ENCODE results near the gene TRAF3IP1. TPM values are rescaled to one million over a fixed set of nuclear protein-coding genes. Genes with fewer than 3 reads are reported as not detected.
A peak's percentile ranks its signal among the peaks of the same experiment; 100 is the strongest.
"Not testable (repeated sequence)": the region's sequence is repeated elsewhere in the genome, so short reads cannot be mapped to it uniquely, and the experiment has no call there.

Gene TRAF3IP1
- total and polyA plus RNA-seq, 4 donors, result 14.4 to 21.5 (median 18.4) TPM

DNA sequence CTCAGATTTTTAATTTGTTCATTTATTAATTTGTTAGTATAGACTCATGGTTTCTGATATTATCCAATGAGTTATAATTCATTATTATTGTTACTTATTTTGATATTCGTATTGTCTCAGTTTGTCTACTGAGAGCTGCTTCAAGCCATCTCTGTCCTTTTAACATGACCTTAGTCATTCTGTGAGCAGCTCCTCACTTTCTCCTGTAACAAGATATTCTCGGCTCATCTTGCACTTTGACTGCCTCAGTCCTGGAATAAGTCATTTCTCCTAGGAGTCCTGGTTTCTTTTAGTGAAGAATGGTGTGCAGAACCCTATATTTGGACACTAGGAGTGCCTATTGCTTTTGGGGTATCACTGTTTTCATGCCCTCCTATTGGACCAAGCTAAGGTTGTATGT is 119.6 kb downstream of the TRAF3IP1 start:
- no peak for ATAC-seq (ENCODE audit: low FRiP score)

DNA sequence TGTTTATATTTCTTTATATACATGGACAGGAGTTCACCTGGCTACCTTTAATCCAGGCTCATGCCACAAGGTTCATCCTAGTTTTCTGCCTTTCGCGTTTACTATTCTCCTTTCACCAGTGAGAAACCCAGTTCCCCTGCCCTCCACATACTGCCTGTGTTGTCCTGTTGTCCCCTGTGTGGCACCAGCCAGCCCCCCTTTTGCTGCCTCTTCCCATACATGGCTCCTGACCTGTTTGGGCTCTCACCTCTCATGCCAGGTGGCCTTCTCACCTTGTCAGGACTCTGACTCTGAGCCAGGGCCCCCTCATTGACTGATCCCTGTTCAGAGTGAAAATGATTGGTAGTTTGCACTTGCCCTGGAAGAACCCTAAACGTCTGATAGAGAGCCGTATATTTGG is 120.0 kb downstream of the TRAF3IP1 start:
- no peaks in the 10 kb centered on the region for H3K27me3 ChIP-seq (ENCODE audit: control insufficient read depth in 1 of 2, insufficient read depth in 2 of 2, low read length in 1 of 2)
- 85 to 90% methylated on average over 4 of the region's 4 CpGs for WGBS, 2 donors
- ATAC-seq (ENCODE audit: low FRiP score), result no peak
- no peak overlapping the region for H3K27ac ChIP-seq (ENCODE audit: low read depth in 1 of 2, low read length in 2 of 2)
- intact Hi-C loops (cut with DNase I), result no loop called here
- no peak overlapping the region for H3K4me3 ChIP-seq (ENCODE audit: low read length in 2 of 2)
- peaks cover 0 to 5% of the 10 kb centered on the region in 2 donors for H3K36me3 ChIP-seq (ENCODE audit: control insufficient read depth in 1 of 2, insufficient read depth in 2 of 2, low read length in 1 of 2)
- no peaks in the 10 kb centered on the region for H3K9me3 ChIP-seq (ENCODE audit: control insufficient read depth, low read length)
- H3K4me1 ChIP-seq (ENCODE audit: control insufficient read depth in 1 of 2, insufficient read depth in 2 of 2, low read length in 2 of 2), result no peaks in the 10 kb centered on the region
- DNase-seq, result no peak

More for the DNA sequence above, 119.6 kb downstream of the TRAF3IP1 start:
- Histone ChIP-seq H3K4me3 (ENCODE audit: low read length in 2 of 2) (peak overlapping the region in 1 of 2 donors; percentile 17), H3K4me1 (ENCODE audit: control insufficient read depth in 1 of 2, insufficient read depth in 2 of 2, low read length in 2 of 2) (no peaks in the 10 kb centered on the region), H3K27ac (ENCODE audit: low read depth in 1 of 2, low read length in 2 of 2) (peak overlapping the region in 1 of 2 donors; percentile 26), H3K36me3 (ENCODE audit: control insufficient read depth in 1 of 2, insufficient read depth in 2 of 2, low read length in 1 of 2) (peaks cover 0 to 4% of the 10 kb centered on the region in 2 donors), H3K9me3 (ENCODE audit: control insufficient read depth, low read length) (no peaks in the 10 kb centered on the region), H3K27me3 (ENCODE audit: control insufficient read depth in 1 of 2, insufficient read depth in 2 of 2, low read length in 1 of 2) (no peaks in the 10 kb centered on the region)
- 49 to 60% methylated on average over 2 of the region's 2 CpGs for whole genome bisulfite sequencing, 2 donors
- intact Hi-C loops (cut with DNase I), result no loop called here
- no peak for DNase-seq

DNA sequence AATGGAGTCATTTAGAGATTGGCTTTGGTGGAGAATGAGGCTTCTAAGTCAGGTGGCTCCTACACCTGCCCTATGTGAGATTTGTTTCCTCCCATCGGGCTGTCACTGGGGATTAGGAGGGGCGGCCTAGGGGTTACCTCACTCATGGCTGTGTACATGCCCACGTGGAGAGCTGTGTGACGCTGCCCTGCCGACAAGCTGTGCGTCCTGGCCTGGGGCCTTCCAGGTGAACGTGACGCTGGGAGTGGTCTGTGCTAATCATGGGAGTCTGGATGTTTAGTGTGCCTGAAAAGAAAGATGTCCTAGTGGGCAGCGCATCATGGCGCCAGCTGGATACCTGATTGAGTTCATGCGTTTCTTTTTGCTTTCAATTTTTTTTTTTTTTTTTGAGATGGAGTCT is 120.4 kb downstream of the TRAF3IP1 start:
- no peak for DNase-seq
- Histone ChIP-seq H3K9me3 (ENCODE audit: control insufficient read depth, low read length) (no peaks in the 10 kb centered on the region), H3K36me3 (ENCODE audit: control insufficient read depth in 1 of 2, insufficient read depth in 2 of 2, low read length in 1 of 2) (peaks cover 0 to 2% of the 10 kb centered on the region in 2 donors), H3K27ac (ENCODE audit: low read depth in 1 of 2, low read length in 2 of 2) (no peak overlapping the region), H3K27me3 (ENCODE audit: control insufficient read depth in 1 of 2, insufficient read depth in 2 of 2, low read length in 1 of 2) (no peaks in the 10 kb centered on the region), H3K4me1 (ENCODE audit: control insufficient read depth in 1 of 2, insufficient read depth in 2 of 2, low read length in 2 of 2) (no peaks in the 10 kb centered on the region), H3K4me3 (ENCODE audit: low read length in 2 of 2) (no peak overlapping the region)
- no peak for ATAC-seq (ENCODE audit: low FRiP score)
- WGBS, 2 donors, result 95 to 97% methylated on average over 11 of the region's 11 CpGs
- intact Hi-C loops (cut with DNase I), result no loop called here

DNA sequence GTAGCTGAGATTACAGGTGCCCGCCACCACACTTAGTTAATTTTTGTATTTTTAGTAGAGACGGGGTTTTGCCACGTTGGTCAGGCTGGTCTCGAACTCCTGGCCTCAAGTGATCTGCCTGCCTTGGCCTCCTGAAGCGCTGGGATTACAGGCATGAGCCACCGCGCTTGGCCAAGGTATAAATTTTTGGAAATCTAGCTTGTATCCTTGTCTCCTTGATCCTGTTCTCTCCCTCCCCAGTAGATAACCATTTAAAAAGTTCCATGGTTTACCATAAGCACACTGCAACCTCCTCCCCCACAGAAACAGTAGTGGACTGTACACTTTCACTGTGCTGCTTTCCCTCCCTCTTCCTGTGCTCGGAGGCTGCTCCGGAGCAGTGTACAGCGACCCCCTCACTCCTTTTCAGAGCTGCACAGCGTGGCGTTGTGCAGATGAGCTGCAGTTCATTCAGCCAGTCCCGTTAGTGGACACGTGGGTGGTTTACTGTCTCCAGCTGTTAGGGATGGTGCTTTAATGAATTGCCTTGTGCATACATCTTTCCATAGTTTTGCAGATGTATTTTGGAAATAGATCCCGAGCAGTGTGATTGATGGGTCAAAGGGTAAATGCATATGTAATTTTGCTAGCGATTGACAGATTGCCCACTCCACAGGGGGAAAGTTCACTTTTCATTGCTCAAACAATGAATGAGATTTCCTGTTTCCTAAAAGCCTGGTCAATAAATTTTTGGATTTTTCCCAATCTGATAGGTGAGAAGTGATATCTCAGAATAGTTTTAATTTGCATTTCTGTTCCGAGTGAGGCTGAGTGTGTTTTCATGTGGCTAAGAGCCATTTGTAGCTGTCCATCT is 121.2 kb downstream of the TRAF3IP1 start:
- Histone ChIP-seq H3K4me3 (ENCODE audit: low read length in 2 of 2) (no peak overlapping the region), H3K27me3 (ENCODE audit: control insufficient read depth in 1 of 2, insufficient read depth in 2 of 2, low read length in 1 of 2) (no peaks in the 10 kb centered on the region), H3K27ac (ENCODE audit: low read depth in 1 of 2, low read length in 2 of 2) (no peak overlapping the region), H3K36me3 (ENCODE audit: control insufficient read depth in 1 of 2, insufficient read depth in 2 of 2, low read length in 1 of 2) (peaks cover 3 to 8% of the 10 kb centered on the region in 2 donors), H3K9me3 (ENCODE audit: control insufficient read depth, low read length) (no peaks in the 10 kb centered on the region), H3K4me1 (ENCODE audit: control insufficient read depth in 1 of 2, insufficient read depth in 2 of 2, low read length in 2 of 2) (no peaks in the 10 kb centered on the region)
- DNase-seq (no peak), ATAC-seq (ENCODE audit: low FRiP score) (peak; percentile 30)
- 72 to 76% methylated on average over 17 of the region's 17 CpGs for WGBS, 2 donors
- intact Hi-C loops (cut with DNase I), result no loop called here

DNA sequence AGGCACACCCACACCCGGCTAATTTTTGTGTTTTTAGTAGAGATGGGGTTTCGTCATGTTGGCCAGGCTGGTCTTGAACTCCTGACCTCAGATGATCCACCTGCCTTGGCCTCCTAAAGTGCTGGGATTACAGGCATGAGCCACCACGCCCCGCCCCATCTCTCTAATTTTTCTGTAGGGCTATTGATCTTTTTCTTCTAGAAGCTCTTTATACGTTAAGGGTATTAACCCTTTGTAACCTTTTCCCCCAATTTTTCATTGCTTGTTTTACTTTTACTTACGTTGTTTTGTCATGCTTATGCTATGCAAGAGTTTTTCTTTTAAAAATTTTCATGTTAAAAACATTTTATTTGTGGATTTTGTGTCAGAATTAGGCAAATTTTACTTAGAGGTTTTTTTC is 121.9 kb downstream of the TRAF3IP1 start:
- H3K27me3 ChIP-seq (ENCODE audit: control insufficient read depth in 1 of 2, insufficient read depth in 2 of 2, low read length in 1 of 2); H3K4me3 ChIP-seq (ENCODE audit: low read length in 2 of 2); ATAC-seq (ENCODE audit: low FRiP score); H3K27ac ChIP-seq (ENCODE audit: low read depth in 1 of 2, low read length in 2 of 2); H3K4me1 ChIP-seq (ENCODE audit: control insufficient read depth in 1 of 2, insufficient read depth in 2 of 2, low read length in 2 of 2); H3K9me3 ChIP-seq (ENCODE audit: control insufficient read depth, low read length); intact Hi-C loops (cut with DNase I); DNase-seq: not testable (repeated sequence)
- H3K36me3 ChIP-seq (ENCODE audit: control insufficient read depth in 1 of 2, insufficient read depth in 2 of 2, low read length in 1 of 2), result peaks cover 3 to 10% of the 10 kb centered on the region in 2 donors
- 82 to 86% methylated on average over 6 of the region's 6 CpGs for WGBS, 2 donors

DNA sequence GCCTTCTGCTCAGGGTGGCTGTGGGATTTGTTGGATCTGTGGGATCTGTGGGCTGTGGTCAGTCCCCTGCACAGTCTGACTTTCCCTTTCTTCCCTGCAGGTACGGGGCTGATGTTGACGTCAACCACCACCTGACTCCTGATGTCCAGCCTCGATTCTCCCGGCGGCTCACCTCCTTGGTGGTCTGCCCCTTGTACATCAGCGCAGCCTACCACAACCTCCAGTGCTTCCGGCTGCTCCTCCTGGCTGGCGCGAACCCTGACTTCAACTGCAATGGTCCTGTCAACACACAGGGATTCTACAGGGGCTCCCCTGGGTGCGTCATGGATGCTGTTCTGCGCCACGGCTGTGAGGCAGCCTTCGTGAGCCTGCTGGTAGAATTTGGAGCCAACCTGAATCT is 123.9 kb downstream of the TRAF3IP1 start:
- Histone ChIP-seq H3K4me3 (ENCODE audit: low read length in 2 of 2) (no peak overlapping the region), H3K27ac (ENCODE audit: low read depth in 1 of 2, low read length in 2 of 2) (no peak overlapping the region), H3K4me1 (ENCODE audit: control insufficient read depth in 1 of 2, insufficient read depth in 2 of 2, low read length in 2 of 2) (no peaks in the 10 kb centered on the region), H3K9me3 (ENCODE audit: control insufficient read depth, low read length) (no peaks in the 10 kb centered on the region), H3K27me3 (ENCODE audit: control insufficient read depth in 1 of 2, insufficient read depth in 2 of 2, low read length in 1 of 2) (no peaks in the 10 kb centered on the region), H3K36me3 (ENCODE audit: control insufficient read depth in 1 of 2, insufficient read depth in 2 of 2, low read length in 1 of 2) (peaks cover 3 to 13% of the 10 kb centered on the region in 2 donors)
- no peak for ATAC-seq (ENCODE audit: low FRiP score)
- 96% methylated on average over 12 to 13 of the region's 13 CpGs for whole genome bisulfite sequencing, 2 donors
- intact Hi-C loops (cut with DNase I), result no loop called here
- DNase-seq, result no peak

DNA sequence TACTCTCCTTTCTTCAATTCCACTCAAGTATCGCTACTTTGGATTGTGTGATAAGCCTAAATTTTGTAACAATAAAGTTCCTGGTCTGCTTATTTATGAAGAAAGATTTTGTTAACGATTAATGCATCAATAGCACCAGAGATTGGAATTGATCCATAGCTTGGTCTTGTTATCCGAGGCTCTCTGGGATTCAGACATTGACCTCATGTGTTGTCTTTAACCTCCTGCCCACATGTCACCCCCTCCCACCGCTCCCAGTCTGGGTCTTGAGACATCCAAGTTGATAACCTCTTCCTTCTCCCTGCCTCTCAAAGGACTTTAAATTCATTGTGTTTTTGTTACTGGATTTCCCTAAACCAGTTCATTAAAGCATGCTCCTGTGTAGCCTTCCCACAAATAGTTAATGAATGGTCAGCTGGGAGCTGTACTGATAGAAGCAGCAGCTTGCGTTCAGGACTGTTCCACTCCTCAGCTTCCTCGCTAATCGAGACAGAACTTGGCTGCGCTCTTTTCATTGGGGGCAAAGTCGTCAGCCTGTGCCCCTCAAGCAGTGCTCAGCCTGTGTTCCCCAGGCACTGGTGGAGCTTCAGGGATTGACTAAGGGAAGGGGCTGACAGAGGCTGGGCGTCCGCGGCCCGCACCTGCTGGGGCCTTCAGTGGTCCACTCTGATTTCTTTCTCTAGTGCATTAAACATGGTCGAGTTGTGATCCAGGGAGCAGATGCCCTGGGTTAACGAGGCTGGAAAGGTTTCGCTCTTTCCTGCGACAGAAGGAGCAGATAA is 125.3 kb downstream of the TRAF3IP1 start:
- no peaks in the 10 kb centered on the region for H3K9me3 ChIP-seq (ENCODE audit: control insufficient read depth, low read length)
- H3K4me1 ChIP-seq (ENCODE audit: control insufficient read depth in 1 of 2, insufficient read depth in 2 of 2, low read length in 2 of 2), result no peaks in the 10 kb centered on the region
- peaks cover 3 to 13% of the 10 kb centered on the region in 2 donors for H3K36me3 ChIP-seq (ENCODE audit: control insufficient read depth in 1 of 2, insufficient read depth in 2 of 2, low read length in 1 of 2)
- no peak overlapping the region for H3K27ac ChIP-seq (ENCODE audit: low read depth in 1 of 2, low read length in 2 of 2)
- DNase-seq (no peak), ATAC-seq (ENCODE audit: low FRiP score) (no peak)
- H3K4me3 ChIP-seq (ENCODE audit: low read length in 2 of 2), result no peak overlapping the region
- no peaks in the 10 kb centered on the region for H3K27me3 ChIP-seq (ENCODE audit: control insufficient read depth in 1 of 2, insufficient read depth in 2 of 2, low read length in 1 of 2)
- 88 to 89% methylated on average over 17 of the region's 17 CpGs for WGBS, 2 donors
- intact Hi-C loops (cut with DNase I), result no loop called here

DNA sequence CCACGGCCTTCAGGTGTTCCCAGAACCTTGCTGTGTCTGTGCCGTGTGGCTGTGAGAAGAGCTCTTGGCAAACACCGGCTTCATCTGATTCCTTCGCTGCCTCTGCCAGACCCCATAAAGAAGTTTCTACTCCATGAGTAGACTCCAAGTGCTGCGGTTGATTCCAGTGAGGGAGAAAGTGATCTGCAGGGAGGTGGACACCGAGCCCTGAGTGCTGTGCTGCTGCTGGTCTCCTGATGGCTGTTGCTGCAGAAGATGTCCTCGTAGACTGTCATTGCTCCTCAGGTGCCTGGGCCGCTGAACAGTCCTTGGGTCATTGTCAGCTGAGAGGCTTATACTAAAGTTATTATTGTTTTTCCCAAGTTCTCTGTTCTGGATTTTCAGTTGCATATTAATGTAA is 126.1 kb downstream of the TRAF3IP1 start:
- intact Hi-C loops (cut with DNase I), result no loop called here
- Histone ChIP-seq H3K4me3 (ENCODE audit: low read length in 2 of 2) (no peak overlapping the region), H3K9me3 (ENCODE audit: control insufficient read depth, low read length) (no peaks in the 10 kb centered on the region), H3K27ac (ENCODE audit: low read depth in 1 of 2, low read length in 2 of 2) (no peak overlapping the region), H3K4me1 (ENCODE audit: control insufficient read depth in 1 of 2, insufficient read depth in 2 of 2, low read length in 2 of 2) (no peaks in the 10 kb centered on the region), H3K36me3 (ENCODE audit: control insufficient read depth in 1 of 2, insufficient read depth in 2 of 2, low read length in 1 of 2) (peaks cover 3 to 14% of the 10 kb centered on the region in 2 donors), H3K27me3 (ENCODE audit: control insufficient read depth in 1 of 2, insufficient read depth in 2 of 2, low read length in 1 of 2) (no peaks in the 10 kb centered on the region)
- no peak for ATAC-seq (ENCODE audit: low FRiP score)
- WGBS, 2 donors, result 92 to 95% methylated on average over 8 of the region's 8 CpGs
- DNase-seq, result no peak
